ENCODE measurements around the gene PARD3.

- TF ChIP-seq CTCF (IDR thresholded peaks at IDR 0.05; ENCODE audit: low read depth, low read length, poor library complexity, severe bottlenecking) (no peak), EZH2phosphoT487 (IDR thresholded peaks at IDR 0.05; ENCODE audit: borderline replicate concordance, low read length) (no peak)
Measured at GRCh38 chr10:34808336-34808735, 6.8 kb downstream of the PARD3 start.
